ENCODE data around the gene TOLLIP. TPM values are rescaled to one million over a fixed set of nuclear protein-coding genes. Genes with fewer than 3 reads are reported as not detected.

Gene TOLLIP
- total RNA-seq, 1 experiment from 2014 or later: 32.3 TPM

- H3K23ac ChIP-seq (ENCODE audit: insufficient read length, low read depth, low read length): no peak overlapping the region
- no peak overlapping the region for H2BK120ac ChIP-seq (ENCODE audit: low read depth, low read length, poor library complexity, severe bottlenecking)
Measured at GRCh38 chr11:1254086-1254648, 55.3 kb downstream of the TOLLIP start.

More at GRCh38 chr11:1254086-1254648, 55.3 kb downstream of the TOLLIP start:
- no peak overlapping the region for H3K4me2 ChIP-seq (ENCODE audit: insufficient read depth, insufficient read length, low read length)
- H3K27me3 Mint-ChIP-seq (ENCODE audit: low read depth): peaks cover 14% of the 10 kb centered on the region
- H2AFZ ChIP-seq (ENCODE audit: low read length): no peak overlapping the region
- H2AK5ac ChIP-seq (ENCODE audit: insufficient read length, low read length): no peak overlapping the region
- no peak for TF ChIP-seq CTCF (conservative IDR thresholded peaks at IDR 0.05)
- H3K36me3 Mint-ChIP-seq (ENCODE audit: insufficient read depth in 1 of 3, low read depth in 3 of 3): peaks cover 11 to 13% (median 12%) of the 10 kb centered on the region in 3 experiments; a peak in 6 of 7 replicates
- H3K9me3 Mint-ChIP-seq: peaks cover 33 to 34% of the 10 kb centered on the region in 2 experiments
- no peaks in the 10 kb centered on the region for H3K79me1 ChIP-seq (ENCODE audit: insufficient read depth, low read depth, low read length, poor library complexity, severe bottlenecking)
- H4K5ac ChIP-seq (ENCODE audit: insufficient read length, low read depth, low read length): no peak overlapping the region
- no peak overlapping the region; the same call in 1 of the 2 replicates for H3K14ac ChIP-seq (ENCODE audit: insufficient read depth, low read length)
- H3K79me2 ChIP-seq (ENCODE audit: insufficient read depth, low read length): no peaks in the 10 kb centered on the region
- H2BK5ac ChIP-seq (ENCODE audit: insufficient read length, low read length): no peak overlapping the region
- no peak overlapping the region for H3K27ac Mint-ChIP-seq
- H3K27me3 ChIP-seq (ENCODE audit: insufficient read depth, low read length): no peaks in the 10 kb centered on the region
- no peak overlapping the region for H3T11ph ChIP-seq (ENCODE audit: low read length)
- H4K20me1 ChIP-seq (ENCODE audit: control insufficient read depth, insufficient read depth, insufficient read length): no peaks in the 10 kb centered on the region
- H2BK12ac ChIP-seq (ENCODE audit: insufficient read length, low read depth, low read length): no peak overlapping the region
- no peak overlapping the region for H3K56ac ChIP-seq (ENCODE audit: insufficient read length, low read depth, low read length)
- H2BK15ac ChIP-seq (ENCODE audit: low read depth, low read length): no peak overlapping the region
- no CpG with 5 or more reads among the region's 22 CpGs for WGBS (ENCODE audit: extremely low coverage, insufficient read length, low lambda C conversion rate)
- no peak overlapping the region for H4K8ac ChIP-seq (replicated peaks; ENCODE audit: insufficient read length, low read depth, low read length)
- H3K9ac ChIP-seq (ENCODE audit: extremely low read depth, insufficient read length, low read length): no peak overlapping the region
- no peaks in the 10 kb centered on the region for H3K23me2 ChIP-seq (ENCODE audit: insufficient read length, low read depth, low read length, poor library complexity, severe bottlenecking)
- peaks cover 0 to under 1% of the 10 kb centered on the region in 2 experiments; a peak in 2 of 4 replicates for H3K4me1 Mint-ChIP-seq
- H3K4me1 ChIP-seq (ENCODE audit: insufficient read depth, low read length): no peaks in the 10 kb centered on the region
- H3K27ac ChIP-seq (ENCODE audit: insufficient read length, low read depth, low read length): no peak overlapping the region
- no peak overlapping the region for H3K4ac ChIP-seq (ENCODE audit: low read depth, low read length)
- H4K91ac ChIP-seq (ENCODE audit: insufficient read length, low read depth, low read length): no peak overlapping the region
- H2BK20ac ChIP-seq (ENCODE audit: low read depth, low read length, poor library complexity, severe bottlenecking): no peak overlapping the region
- H3K9me3 ChIP-seq (ENCODE audit: control insufficient read depth, low read depth, low read length): peaks cover 9% of the 10 kb centered on the region
- DNase-seq: no peak
- no peak overlapping the region for H3K4me3 Mint-ChIP-seq
- no peak overlapping the region for H3K18ac ChIP-seq (ENCODE audit: insufficient read length, low read depth, low read length)

Data from H9 (cell line).